Kidney (tissue), 14 donors: ENCODE measurements around the gene DLG2. TPM values are rescaled to one million over a fixed set of nuclear protein-coding genes. Genes with fewer than 3 reads are reported as not detected.

Experiments
- DNase-seq, 5 donors: peaks; one replicate each; pipeline ENCODE4 v3.0.0-alpha.2; 2013 to 2020
- FAIRE-seq: peaks from 2 replicates; lab custom pipeline; 2012; peaks lifted over from hg19 to GRCh38; lab: Jason Lieb, UNC
- H3K27ac ChIP-seq, 2 donors: one replicate each; pipeline ENCODE4 v1.7.0; 2013; ENCODE audit warnings: low read depth in 2 of 2, low read length in 2 of 2, inconsistent platforms in 1 of 2
- H3K27me3 ChIP-seq: one replicate; pipeline ENCODE4 v1.7.1; 2013; ENCODE audit warnings: low read length, inconsistent platforms; ENCODE audit not compliant: control insufficient read depth, insufficient read depth
- H3K36me3 ChIP-seq, 3 donors: one replicate each; pipeline versions ENCODE4 v1.7.0 to v1.7.1; 2013; ENCODE audit warnings: low read length in 3 of 3, control low read depth in 1 of 3, inconsistent platforms in 1 of 3; ENCODE audit not compliant: insufficient read depth in 3 of 3, control insufficient read depth in 2 of 3
- H3K4me1 ChIP-seq, 3 donors: one replicate each; pipeline versions ENCODE4 v1.7.0 to v1.7.1; 2013; ENCODE audit warnings: low read length in 3 of 3, inconsistent platforms in 1 of 3, low read depth in 1 of 3; ENCODE audit not compliant: control insufficient read depth in 2 of 3, insufficient read depth in 2 of 3
- H3K4me3 ChIP-seq, 3 donors: one replicate each; pipeline versions ENCODE4 v1.7.0 to v1.8.1; 2013; ENCODE audit warnings: low read length in 3 of 3, control low read depth in 1 of 3, inconsistent platforms in 1 of 3
- H3K9ac ChIP-seq, 3 donors: one replicate each; pipeline versions ENCODE4 v1.7.0 to v1.7.1; 2013; ENCODE audit warnings: low read length in 3 of 3, control low read depth in 1 of 3, inconsistent platforms in 1 of 3
- H3K9me3 ChIP-seq, 3 donors: one replicate each; pipeline versions ENCODE4 v1.7.0 to v1.7.1; 2013; ENCODE audit warnings: low read length in 3 of 3, control low read depth in 1 of 3, inconsistent platforms in 1 of 3; ENCODE audit not compliant: control insufficient read depth in 2 of 3, insufficient read depth in 1 of 3
- CTCF ChIP-seq: IDR thresholded peaks from 3 replicates; pipeline ENCODE4 v1.5.1; 2012; ENCODE audit warnings: mild to moderate bottlenecking, moderate library complexity, borderline replicate concordance; ENCODE audit not compliant: insufficient read depth; ENCODE audit errors: extremely low read depth
- intact Hi-C: fragments of 100-400 bp; cut with DNase I; formaldehyde crosslinking; loops from one replicate; pipeline ENCODE4 v1.11.1; 2022
- polyA plus RNA-seq: library from polyadenylated mRNA; stranded (reverse); fragments of 350-450 nt; fragmentation: Illumina TruSeq; extraction: RNeasy Lipid Tissue Mini Kit (QIAGEN cat#74804); gene quantifications from one replicate; pipeline ENCODE4 v1.2.3, GENCODE V29; 2014; ENCODE audit warnings: low read depth, low replicate concordance; ENCODE audit not compliant: insufficient read depth
- total RNA-seq: library from RNA; stranded (reverse); fragmentation: NEBNext Ultra II Directional; extraction: Animal tissue kit (Norgen Biotek cat#: 25700); gene quantifications from one replicate; pipeline ENCODE4 v1.2.1, GENCODE V29; 2021
- donor health status: control.
- donor health status: control.
- donor health status: control.
- donor health status: control.
- donor health status: control.
- donor health status: DM: yes; HTN: yes; CAD: no.
- donor health status: Normal renal cell carcinoma (clear cell type).

DLG2 gene
- total and polyA plus RNA-seq, 2 donors from 2014 or later = 2.9 to 7.2 TPM

DNA sequence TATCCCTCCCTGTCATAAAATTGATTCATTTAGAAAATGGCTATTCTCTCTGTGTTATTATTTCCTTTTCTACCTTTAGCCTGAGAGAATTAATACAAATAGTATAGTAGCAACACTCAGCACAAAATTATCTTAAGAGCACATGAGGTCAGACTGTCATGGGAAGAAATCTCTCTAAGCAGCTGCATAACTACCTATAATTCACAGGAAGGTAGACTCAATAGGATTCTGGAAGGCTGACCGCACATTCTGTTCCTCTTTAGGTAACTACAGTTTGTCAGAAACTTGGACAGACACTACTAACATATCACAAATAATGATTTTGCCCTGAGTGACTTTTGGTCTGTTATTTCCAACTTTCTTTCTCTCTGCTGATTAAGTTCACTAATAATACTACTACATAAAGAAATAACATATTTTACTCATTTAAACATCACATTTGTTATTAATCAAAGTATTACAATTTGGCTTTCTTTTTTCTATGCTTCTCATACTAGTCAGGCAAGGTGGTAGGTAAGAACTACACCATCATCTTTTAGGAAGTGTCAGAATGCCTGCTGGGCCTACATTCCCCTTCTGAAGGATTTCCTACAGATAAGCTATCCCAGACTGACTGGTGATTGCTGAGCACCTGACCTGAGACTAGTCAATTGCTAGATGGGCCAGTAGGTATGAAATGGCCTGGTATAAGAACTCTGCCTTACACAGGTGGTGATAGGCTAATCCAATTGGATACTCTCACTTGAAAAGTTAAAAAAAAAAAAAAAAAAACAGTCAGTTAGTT is 325.1 kb downstream of the DLG2 start:
- DNase-seq (no peak), FAIRE-seq (no peak)
- H3K4me1 ChIP-seq = no peaks in the 10 kb centered on the region
- no peak overlapping the region for H3K4me3 ChIP-seq
- no peak for TF ChIP-seq CTCF
- H3K36me3 ChIP-seq = no peaks in the 10 kb centered on the region
- H3K27ac ChIP-seq = no peak overlapping the region
- no peaks in the 10 kb centered on the region for H3K9me3 ChIP-seq
- H3K27me3 ChIP-seq = no peaks in the 10 kb centered on the region
- no peak overlapping the region for H3K9ac ChIP-seq
- intact Hi-C loops = no loop called here

- FAIRE-seq (no peak), DNase-seq (peak in 3 of 5 donors; percentile 19 to 83 (median 79))
- no peak overlapping the region for H3K27ac ChIP-seq
- intact Hi-C loops = no loop called here
- no peaks in the 10 kb centered on the region for H3K36me3 ChIP-seq
- H3K4me3 ChIP-seq = no peak overlapping the region
- H3K4me1 ChIP-seq = no peaks in the 10 kb centered on the region
- H3K9me3 ChIP-seq = no peaks in the 10 kb centered on the region
- no peak for TF ChIP-seq CTCF
- H3K9ac ChIP-seq = no peak overlapping the region
- H3K27me3 ChIP-seq = no peaks in the 10 kb centered on the region
Observed at GRCh38 chr11:85299258-85299942, 327.7 kb downstream of the DLG2 start.

DNA sequence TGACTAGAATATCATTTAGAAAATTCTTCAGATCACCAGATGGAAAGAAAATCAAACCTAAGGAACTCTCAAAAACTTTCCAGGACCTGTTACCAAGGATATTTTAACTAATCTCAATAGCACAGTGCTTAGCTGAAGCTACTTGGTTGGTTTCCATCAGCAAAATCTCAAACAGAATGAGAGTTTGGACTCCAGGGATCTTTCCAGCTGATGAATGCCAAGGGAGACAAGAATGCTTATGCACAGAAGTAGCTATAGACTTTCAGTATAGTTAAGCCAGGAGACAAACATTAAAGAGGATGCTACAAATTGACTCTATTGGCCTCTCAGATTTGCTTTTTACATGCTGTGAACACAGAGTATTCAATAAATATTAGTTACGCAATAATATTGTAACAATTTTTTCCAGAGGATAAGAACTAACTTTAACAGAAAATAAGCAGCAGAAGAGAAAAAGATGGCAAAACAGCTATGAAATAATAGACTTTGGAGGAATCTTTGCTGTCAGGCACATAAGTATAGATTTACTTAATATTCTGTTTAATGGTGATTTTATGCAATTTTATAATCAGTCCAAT is 331.4 kb downstream of the DLG2 start:
- no peak for TF ChIP-seq CTCF
- Histone ChIP-seq H3K4me3 (no peak overlapping the region), H3K36me3 (no peaks in the 10 kb centered on the region), H3K4me1 (no peaks in the 10 kb centered on the region), H3K27me3 (no peaks in the 10 kb centered on the region), H3K9me3 (no peaks in the 10 kb centered on the region), H3K27ac (no peak overlapping the region), H3K9ac (no peak overlapping the region)
- DNase-seq (no peak), FAIRE-seq (no peak)
- intact Hi-C loops = no loop called here
